Suppressor macrophage treated with lipopolysaccharide for 4 hours (primary cell): ENCODE results near the gene TNFRSF4.

Experiments used
- DNase-seq: peaks from one replicate; pipeline ENCODE4 v3.0.0-alpha.2; 2020

Gene TNFRSF4

DNA sequence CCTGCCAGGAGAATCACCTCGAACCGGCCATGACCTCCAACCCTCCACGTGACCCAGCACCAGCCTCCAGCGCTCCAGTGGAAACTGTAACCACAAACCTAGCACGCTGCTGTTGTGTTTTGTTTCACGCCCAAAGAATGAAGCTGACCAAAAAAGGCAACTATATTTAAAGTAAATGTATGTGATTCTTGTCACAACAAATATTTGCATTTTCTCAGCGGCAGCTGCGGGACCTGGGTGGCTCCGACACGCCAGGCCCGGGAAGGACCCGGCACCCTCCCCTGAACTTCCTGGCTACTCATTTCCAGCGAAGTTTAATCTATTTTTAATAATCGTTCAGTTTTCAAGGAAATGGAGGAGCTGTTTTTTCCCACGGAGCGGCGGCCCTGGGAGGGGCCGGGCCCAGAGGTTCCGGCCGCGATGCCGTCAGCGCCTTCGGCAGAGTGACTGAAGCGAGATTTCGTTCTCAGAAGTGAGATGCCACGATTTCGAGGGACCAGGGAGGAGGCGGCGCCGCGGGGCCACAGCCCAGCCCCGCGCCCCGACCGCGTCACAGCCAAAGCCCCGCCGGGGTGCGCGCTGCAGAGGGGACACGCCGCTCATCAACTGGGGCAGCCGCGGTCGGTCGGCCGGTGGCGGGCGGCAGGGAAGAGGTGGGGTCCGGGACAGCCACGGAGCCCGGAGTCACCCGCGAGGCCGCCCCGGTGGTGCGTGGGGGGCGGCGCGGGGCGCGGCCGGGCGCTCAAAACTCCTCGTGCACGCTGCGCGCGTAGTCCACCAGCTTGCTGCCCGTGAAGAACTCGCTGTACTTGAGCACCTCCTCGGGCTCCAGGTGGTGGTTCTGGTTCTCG is 3.0 kb upstream of the TNFRSF4 start:
- DNase-seq, result no peak

DNA sequence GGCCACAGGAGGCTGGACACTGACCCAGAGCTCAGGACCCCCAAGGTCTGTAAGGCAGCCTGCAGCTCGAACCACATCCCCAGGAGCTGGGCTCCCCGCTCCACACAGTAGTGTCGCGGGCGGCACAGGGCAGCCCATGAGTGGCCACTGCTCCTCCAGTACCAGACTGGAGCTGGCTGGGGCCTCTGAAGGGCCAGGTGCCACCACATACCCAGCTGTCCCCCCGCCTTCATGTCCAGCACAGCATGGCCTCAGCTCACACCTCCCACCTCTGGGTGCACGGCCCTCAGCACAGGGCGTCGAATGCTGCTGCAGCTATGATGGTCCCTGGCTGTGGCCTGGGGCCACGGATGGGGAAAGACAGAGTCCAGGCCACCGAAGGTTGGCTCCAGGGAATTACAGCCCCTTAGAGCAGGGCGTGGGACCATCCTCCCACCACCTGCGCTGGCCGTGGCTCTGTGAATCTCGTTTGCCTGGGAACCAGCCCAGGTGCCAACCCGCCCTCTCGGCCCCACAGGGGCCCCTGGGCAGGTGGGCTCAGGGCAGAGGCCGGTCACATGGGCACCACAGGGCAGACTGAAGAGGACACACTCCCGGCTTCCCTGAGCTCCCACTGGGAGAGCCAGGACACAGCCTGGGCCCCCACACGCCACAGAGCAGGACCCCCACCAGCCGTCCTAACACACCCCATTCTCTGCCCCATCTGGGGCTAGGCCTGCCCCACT is 2.1 kb upstream of the TNFRSF4 start:
- no peak for DNase-seq

DNA sequence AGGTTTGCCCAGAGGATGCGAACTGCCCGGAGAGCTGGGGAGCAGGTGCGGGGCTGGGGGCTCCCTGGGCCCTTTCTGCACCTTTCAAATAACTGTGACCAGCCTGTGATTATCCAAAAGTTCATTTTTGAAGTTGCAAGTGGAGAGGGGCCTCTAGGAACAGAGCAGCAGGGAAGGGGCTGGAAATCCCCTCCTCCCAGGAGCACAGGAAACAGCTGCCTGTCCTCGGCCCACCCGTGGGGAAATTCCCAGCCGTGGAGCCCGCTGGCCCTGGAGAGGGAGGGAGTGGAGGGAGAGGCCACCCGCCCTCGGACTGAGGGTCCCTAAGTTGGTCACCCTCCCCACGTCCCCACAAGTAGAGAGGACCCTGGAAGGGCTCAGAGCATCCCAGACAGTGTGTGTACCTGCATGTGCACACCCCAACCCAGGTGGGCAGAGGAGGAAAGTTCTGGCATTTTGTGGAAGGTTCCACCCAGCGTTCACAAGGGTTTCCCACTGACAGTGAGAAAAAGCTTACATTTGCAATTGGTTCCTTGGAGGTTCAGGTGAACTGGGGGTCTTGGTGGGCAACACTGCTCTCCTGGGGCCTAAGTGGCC is 1.2 kb upstream of the TNFRSF4 start:
- peak; percentile 31 for DNase-seq

DNA sequence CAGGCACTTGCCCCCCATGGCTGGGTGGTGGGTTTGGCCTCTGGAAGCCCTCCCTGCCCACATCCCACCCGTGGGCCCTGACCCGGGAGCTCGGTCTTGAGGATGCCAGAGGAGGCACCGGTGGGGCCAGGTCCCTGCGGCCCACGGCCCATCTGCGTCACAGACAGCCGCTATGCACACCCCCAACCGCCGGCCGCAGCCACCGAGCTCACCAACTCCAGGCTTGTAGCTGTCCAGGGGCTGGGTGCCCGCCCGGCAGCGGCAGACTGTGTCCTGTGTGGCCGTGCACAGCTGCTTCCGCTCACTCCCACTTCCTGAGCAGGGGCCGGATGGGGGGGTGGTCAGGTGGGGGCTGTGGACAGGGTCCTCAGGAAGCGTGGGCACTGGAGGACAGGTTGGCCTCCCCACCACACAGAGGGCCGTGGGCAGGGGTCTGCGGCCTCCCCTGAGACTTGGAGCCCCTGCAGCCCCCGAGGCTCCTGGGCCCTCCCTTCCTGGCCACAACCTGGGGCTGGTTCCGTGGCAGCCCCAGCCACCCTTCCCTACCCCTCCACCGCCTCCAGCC is 1.1 kb downstream of the TNFRSF4 start:
- DNase-seq, result peak; percentile 37

DNA sequence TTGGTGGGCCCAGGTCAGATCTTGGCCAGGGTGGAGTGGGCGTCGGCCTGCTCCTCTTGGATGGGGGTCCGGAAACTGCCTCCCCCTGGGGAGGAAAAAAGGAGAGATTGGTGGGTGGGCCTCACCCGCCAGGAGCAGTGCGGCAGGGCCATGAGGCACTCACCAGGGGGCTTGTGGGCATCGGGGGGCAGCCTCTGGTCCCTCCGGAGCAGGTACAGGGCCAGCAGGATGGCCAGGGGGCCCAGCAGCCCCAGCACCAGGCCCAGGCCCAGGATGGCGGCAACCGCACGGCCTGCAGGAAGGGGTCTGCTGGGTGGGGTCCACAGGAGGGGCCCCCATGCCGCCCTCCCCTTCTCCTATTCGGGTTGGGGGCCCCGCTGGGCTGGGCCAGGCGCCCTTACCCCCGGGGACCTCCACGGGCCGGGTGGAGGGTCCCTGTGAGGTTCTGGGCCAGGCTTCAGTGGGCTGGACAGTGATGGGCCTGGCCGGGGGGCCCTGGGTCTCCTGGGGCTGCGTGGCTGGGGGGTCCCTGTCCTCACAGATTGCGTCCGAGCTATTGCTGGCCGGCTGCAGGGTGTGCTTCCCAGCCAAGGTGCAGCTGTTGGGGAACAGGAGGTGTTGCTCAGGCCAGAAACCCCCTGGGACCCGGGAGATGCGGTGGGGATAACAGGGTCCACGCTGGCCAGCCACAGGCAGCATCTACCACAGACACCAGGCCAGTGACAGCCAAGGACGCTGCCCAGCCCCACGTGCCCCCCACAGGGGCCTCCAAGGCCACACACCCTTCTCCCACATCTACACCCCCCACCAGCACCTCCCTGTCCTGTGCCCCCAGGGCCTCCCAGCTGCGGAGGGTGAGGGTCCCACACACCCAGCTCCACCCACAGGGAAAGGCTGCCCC is 2.2 kb downstream of the TNFRSF4 start:
- DNase-seq, result no peak

DNA sequence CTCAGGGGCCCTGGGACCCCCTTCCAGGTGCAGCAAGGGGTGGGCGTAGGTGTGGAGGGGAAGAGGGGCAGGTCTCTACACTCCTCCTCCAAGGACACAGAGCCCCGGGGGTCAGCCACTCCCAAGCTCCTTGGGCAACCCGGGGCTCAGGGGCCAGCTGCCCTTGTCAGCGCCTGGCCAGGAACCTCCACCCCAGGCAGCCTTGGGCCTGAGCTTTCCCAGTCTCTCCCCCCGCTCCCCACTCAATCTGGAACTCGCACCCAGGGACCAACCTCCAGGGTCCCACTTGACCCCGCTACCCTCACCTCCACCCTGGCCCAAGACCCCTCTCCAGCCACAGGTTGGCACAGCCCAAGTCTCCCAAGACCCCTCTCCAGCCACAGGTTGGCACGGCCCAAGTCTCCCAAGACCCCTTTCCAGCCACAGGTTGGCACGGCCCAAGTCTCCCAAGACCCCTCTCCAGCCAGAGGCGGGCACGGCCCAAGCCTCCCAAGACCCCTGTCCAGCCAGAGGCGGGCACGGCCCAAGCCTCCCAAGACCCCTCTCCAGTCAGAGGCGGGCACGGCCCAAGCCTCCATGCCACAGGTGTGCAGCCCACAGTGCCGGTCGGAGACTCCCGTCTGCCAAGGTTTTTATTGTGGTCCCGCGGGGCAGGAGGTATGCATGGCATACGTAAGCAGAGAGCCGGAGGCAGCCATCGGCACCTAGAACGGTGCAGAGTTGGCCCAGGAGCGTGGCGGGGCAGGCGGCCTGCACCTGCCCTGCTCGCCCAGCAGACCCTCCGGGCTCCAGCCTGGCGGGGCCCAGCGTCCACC is 3.0 kb downstream of the TNFRSF4 start:
- DNase-seq, result no peak

DNA sequence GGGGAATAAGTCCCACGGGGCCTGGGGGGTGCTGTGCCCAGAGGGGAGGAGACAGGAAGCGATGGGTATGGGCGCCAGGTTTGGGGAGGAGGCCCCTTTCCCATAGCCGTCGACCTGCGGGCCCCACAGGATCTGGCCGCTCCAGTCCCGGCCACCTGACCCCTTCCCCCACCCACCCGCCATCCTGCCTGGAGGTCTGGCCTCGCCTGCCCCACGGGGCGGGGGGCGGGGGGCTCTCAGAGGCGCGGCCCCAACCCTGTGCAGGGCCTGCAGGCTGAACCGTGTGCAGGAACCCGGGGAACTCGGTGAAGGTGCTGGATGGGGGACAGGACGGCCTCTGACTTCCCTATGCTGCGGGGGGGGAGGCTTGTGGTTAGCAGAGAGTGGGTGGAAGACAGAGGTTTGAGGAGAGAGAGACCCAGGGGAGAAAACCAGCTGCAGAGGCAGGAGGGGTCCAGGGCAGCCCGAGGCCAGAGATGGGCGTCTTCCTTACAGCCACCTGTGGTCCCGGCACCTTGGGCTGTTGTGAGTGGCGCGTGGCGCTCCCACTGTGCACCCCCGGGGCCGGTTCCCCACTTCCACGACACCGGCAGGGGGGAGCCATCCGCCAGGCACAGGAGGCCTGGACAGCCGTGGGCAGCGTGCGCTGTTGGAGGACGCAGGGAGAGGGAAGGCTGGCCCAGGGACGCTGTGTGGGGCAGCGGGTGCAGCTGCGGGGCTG is 5.1 kb downstream of the TNFRSF4 start:
- DNase-seq, result no peak

DNA sequence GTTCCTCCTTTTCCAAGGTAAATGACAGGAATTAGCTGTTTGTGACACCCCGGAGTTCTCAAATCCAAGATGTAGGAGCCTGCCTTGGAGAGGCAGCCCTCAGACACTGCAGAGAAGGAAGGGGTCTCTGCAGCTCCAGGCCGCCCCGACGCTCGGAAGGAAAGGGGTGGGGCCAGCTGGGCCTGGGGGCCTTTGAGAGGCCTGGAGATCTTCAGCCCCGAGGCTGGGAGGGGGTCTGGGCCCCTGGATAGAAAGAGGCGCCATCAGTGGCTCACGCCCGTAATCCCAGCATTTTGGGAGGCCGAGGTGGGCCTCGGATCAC is 6.4 kb downstream of the TNFRSF4 start:
- DNase-seq, result no peak

DNA sequence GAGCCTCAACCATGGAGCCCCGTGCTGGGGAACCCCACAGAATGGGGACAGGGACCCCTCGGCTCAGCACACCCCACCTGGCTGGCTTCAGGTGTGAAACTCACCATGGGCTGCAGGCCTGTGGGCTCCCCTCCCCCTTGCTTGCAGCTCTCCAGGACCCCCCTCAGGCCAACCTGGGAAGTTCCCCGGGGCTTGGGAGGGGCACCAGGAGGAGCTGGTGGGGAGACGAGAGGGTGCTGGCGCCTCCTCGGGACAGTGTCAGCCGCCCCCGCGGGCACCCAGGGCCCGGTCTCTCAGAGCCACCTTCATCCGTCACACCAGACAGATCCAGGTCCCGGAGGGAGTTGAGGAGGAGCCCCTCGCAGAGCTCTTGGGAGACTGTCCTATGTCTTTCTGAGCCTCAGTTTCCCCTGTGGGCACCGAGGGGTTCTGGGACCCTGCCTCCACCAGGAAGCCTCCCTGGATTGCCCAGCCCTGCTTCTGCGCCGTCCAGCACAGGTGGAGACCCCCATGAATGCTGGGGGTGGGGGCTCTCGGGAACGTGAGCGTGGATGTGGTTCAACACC is 6.9 kb downstream of the TNFRSF4 start:
- no peak for DNase-seq

DNA sequence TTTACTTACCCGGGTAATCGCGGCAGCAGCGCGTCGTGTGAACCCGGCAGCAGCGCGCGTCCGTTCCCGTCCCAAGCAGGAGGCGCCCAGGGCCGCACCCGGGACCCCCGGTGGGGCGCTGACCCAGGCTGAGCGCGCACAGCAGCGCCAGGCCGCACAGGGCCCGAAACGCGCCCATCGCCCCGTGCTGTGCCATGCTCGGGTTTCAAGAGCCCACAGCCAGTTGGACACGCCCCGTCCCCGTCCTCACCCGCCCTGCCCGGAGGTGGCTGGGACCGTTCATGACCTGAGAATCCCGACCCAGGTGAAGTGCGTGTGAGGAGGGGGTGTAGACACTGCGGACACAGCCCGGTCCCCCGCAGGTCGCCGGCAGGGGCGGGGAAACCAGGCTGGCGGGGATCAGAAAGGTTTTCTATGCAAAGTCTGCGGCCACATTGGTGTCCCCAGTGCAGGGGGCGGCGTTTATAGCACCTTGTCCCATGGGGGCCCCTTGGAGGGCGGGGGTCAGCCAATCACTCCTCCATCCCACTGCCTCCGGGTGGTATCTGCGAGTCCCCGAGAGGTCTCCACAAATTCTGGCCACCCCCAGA is 7.5 kb downstream of the TNFRSF4 start, which contains the start of gene TNFRSF18:
Gene TNFRSF18 (minus strand): TSS at position 217 of the 590 bp plus-strand sequence. CDS start 21 bp downstream, at position 196.
- DNase-seq, result no peak

DNA sequence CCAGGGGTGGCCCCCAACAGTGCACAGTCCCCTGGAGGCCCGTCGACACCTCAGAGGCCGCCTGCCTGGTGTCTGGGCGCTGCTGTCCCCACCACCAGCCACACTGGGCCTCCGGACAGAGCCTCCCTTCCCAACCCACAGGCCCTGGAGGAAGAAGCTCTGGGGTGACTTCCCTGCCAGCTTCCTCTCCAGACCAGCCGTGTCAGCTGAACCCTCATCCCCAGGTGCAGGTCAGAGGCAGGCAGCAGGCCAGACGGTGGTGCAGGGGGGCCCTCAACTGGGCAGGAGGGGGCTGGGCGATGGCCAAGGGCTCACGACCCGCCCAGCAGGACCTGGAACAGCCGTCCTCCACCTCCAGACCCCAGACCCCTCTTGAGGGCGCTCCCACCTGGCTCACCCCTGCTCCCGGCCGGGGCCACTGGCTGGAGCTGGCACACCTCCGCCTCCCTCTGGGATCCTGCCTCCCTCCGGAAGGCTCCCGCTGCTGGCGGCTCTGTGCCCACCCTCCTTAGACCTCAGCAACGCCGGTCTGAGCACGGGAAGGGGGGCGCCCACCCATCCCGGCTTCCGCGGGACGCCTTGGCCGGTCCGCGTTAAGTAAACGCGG is 8.1 kb downstream of the TNFRSF4 start:
- DNase-seq, result no peak

DNA sequence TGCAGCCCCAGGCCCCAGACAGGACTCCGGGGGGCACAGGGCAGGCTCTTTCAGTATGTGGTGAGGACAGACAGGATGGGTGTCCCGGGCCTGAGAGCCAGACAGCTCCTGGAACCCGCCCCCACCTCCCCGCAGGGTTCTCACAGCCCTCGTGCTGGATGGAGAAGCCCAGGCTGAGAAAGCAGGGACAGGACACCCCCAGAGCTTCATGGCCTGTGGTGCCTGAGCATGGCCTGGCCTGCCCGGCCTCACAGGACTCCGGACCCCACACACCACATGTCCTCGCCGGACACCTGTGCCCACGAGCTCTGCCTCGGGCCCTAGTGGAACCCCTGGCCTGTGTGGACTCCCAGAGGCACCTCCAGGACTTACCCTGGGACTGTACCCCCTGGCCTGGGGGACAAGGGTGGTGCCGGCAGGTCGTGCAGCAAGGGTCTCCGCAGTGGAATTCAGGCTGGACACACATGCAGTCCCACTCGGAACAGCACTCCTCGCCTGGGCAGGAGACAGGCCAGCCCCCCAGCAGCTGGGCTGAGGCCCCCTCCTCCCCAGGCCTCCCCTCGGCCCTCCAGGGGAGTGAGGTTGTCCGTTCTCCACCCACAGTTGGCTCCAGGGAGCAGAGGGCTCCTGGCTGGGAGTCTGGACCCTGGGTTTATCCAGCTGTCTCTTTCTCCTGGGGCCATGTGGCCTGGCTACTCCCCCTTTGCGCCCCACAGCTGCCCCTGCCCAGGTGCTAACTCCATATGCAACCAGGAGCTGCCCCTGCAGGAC is 8.8 kb downstream of the TNFRSF4 start:
- DNase-seq, result no peak

DNA sequence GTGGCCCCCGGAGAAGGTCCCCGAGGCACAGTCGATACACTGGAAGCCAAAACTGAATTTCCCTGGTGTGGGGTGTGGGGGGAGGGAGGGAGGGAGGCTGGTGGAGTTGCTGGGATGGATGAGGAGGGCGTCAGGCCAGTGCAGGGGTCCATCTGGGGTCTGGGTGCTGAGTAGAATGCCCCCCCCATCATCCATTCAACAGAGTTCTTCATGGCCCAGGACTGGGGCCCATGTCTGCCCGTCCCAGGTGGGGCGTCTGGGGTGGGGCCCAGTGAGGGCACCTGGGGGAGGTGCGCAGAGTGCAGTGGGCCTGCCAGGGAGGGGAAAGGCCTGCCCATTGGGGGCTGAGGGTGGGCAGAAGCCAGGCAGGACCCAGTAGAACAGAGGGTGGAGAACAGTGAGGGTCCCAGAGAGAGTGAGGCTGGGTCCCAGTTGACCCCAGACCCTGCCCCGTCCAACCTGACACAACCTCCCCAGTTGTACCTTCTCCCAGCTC is 9.5 kb downstream of the TNFRSF4 start:
- no peak for DNase-seq

DNA sequence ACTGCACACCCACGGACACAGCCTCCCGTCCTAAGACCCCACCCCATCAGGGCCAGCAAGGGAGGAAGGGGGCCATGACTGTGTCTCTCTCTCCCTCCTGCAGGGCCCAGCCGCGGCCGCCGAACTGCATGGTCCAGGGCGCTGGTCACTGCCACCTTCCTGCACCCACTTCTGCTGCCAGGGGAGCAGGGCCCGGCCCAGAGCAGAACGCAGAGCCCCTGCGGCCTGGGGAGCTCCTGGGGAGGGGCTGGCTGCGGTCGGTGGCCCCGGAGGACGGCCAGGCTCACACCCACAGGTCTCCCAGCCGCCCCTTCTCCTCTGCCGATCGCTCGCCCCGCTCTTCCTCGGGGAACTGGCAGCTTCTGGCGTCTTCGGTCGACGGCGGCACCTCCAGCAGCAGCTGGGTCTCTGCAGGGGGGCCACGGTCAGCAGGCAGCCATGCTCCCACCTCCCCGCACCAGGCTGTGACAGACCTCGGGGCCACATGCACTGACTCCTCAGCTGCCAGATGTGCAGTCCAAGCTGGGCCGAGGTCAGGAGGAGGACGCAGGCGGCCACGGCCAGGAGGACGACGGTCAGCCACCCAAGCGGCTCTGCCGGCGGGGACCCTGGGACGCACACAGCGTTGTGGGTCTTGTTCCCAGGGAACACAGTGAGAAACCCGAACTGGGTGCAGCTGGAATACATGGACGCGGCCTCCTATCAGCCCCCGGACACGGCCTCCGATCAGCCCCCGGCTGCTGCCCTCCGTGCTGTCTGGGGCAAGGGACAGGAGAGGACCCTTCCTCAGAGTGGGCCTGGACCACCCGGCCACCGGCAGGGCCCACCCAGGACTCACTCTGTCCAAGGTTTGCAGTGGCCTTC is 10.2 kb downstream of the TNFRSF4 start:
- no peak for DNase-seq

DNA sequence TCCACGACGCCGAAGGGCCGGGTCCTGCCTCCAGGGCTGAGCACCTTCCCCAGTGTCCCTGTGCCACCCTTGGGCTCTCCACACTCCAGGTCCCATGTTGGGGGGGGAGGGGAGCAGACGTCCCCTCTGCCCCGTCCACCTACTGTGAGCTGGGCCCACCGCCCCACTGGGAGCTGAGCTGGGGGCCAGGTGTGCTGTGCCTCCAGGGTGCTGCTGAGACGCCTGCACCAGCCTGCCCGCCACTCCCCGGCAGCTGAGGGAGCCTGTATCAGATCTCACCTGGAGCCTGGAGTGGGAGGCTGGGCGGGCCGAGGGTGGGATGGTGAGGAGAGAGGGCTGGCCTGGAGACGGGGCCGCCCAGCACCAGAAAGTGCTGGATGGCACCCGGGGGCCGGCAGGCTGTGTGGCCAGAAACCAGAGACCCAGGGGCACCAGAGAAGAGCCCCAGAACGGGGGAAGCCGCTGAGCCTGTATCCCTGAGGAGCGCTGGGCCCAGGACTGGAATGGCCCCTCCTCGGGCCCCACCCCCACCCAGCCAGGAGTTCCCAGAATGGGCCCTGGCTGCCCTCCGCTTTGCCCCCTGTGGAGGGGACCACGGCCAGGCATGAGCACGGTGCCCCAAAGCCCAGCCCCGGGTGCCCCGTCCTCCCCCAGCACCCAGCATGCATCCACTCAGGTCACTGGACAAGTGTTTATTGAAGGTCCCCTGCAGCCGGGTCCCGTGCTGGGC is 11.0 kb downstream of the TNFRSF4 start:
- no peak for DNase-seq

DNA sequence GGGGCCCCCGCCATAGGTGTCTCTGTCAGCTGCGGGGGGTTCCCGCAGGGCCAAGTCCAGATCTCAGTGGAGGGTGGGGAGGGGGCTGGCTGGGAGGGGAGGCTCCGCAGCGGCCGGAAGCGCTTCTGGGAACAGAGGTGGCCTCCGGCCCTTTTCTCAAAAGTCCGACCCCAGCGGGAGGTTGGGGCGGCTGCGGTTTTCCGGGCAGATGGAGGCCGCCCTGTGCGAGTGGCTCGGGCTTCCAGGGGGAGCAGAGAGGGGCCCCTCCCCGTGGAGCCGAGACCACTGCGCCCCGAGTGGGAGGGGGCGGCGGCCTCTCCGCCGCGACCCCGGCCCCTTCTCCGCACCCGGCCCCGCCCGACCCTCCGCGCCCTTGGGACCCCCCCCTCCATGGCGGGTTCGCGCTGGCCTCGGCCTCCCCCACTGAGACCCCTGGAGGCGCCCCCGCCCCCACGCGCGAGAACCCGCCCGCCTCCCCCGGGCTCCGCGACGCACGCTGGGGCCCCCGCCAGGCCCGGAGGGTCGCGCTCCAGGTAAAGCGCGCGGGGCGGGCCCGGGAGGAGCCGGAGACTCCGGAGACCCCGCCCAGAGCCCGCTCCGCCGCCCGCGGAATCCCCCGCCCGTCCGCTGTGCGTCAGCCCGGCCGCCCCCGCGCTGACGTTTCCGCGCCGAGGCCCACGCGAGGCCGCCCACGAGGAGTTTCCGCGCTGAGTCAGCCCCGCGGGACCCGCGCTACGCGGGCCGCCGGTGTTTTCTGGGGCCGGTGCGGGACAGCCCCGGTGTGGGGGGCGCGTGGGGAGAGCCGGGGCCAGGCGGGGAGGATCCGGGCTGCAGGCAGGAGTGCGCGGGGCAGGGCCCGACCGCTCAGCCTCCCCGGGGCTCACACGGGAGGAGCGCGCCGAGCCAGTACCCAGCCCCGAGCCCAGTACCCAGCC is 12.8 kb downstream of the TNFRSF4 start:
- peak; percentile 92 for DNase-seq
